Neural cell (in vitro differentiated cells): ENCODE data around the gene KCNJ10. TPM values are rescaled to one million over a fixed set of nuclear protein-coding genes. Genes with fewer than 3 reads are reported as not detected.

Experiments used
- H2AFZ ChIP-seq: fragments of 200-600, 300-800 bp; sonication (generic), shearing (Covaris generic); 2 replicates; pipeline ENCODE4 v1.6.0; 2014; ENCODE audit warnings: low read depth, mild to moderate bottlenecking, antibody characterized with exemption, low read length, moderate library complexity
- H3F3A ChIP-seq: fragments of 200-600 bp; shearing (Covaris generic); 2 replicates; pipeline ENCODE4 v1.6.1; 2016; ENCODE audit warnings: mild to moderate bottlenecking, moderate library complexity, mixed read lengths, antibody characterized with exemption, low read length; ENCODE audit not compliant: insufficient read depth, poor library complexity, severe bottlenecking
- H3K27ac ChIP-seq: fragments of 200-600, 300-800 bp; sonication (generic), shearing (Covaris generic); 2 replicates; pipeline ENCODE4 v1.5.1; 2014; ENCODE audit warnings: mild to moderate bottlenecking, low read length, moderate library complexity
- H3K27me3 ChIP-seq: fragments of 300-800, 200-600 bp; sonication (generic), shearing (Covaris generic); 2 replicates; pipeline ENCODE4 v1.6.0; 2014; ENCODE audit warnings: mild to moderate bottlenecking, low read depth, low read length, moderate library complexity; ENCODE audit not compliant: insufficient read depth
- H3K36me3 ChIP-seq: fragments of 300-800, 200-600 bp; sonication (generic), shearing (Covaris generic); 2 replicates; pipeline ENCODE4 v1.5.1; 2014; ENCODE audit warnings: mild to moderate bottlenecking, antibody characterized with exemption, low read length, moderate library complexity; ENCODE audit not compliant: insufficient read depth
- H3K4me2 ChIP-seq: fragments of 300-800, 200-600 bp; sonication (generic), shearing (Covaris generic); 2 replicates; pipeline ENCODE4 v1.6.0; 2014; ENCODE audit warnings: mild to moderate bottlenecking, low read length
- H3K4me3 ChIP-seq: fragments of 300-800, 200-600 bp; sonication (generic), shearing (Covaris generic); 2 replicates; pipeline ENCODE4 v1.5.1; 2014; ENCODE audit warnings: mild to moderate bottlenecking, low read length, moderate library complexity
- H3K79me2 ChIP-seq: fragments of 200-600 bp; shearing (Covaris generic); replicated peaks from 2 replicates; pipeline ENCODE4 v1.6.0; 2014; ENCODE audit warnings: mild to moderate bottlenecking, low read length, moderate library complexity; ENCODE audit not compliant: insufficient read depth
- H3K9ac ChIP-seq: fragments of 300-800, 200-600 bp; sonication (generic), shearing (Covaris generic); 2 replicates; pipeline ENCODE4 v1.6.1; 2016; ENCODE audit warnings: mild to moderate bottlenecking, low read length, mixed read lengths
- H3K9me2 ChIP-seq: fragments of 200-600 bp; shearing (Covaris generic); 2 replicates; pipeline ENCODE4 v1.6.1; 2016; ENCODE audit warnings: mild to moderate bottlenecking, low read length, mixed read lengths; ENCODE audit not compliant: insufficient read depth
- H3K9me3 ChIP-seq: fragments of 200-600, 300-800 bp; sonication (generic), shearing (Covaris generic); 2 replicates; pipeline ENCODE4 v1.6.1; 2016; ENCODE audit warnings: mild to moderate bottlenecking, mixed run types, low read length, moderate library complexity, mixed read lengths
- H4K20me1 ChIP-seq: fragments of 200-600 bp; shearing (Covaris generic); 2 replicates; pipeline ENCODE4 v1.6.1; 2016; ENCODE audit warnings: mild to moderate bottlenecking, mixed run types; ENCODE audit not compliant: insufficient read depth
- EP300 ChIP-seq: fragments of 450-650 bp; conservative IDR thresholded peaks from 2 replicates; pipeline ENCODE4 v1.6.1; 2014; ENCODE audit warnings: antibody characterized with exemption, mild to moderate bottlenecking, moderate library complexity; ENCODE audit not compliant: poor library complexity, severe bottlenecking
- EZH2 ChIP-seq: fragments of 200-600, 300-800 bp; shearing (Covaris generic), sonication (generic); IDR thresholded peaks from 2 replicates; pipeline ENCODE4 v1.6.1; 2014; ENCODE audit warnings: antibody characterized with exemption, low read length, borderline replicate concordance, mild to moderate bottlenecking; ENCODE audit not compliant: insufficient read depth, poor library complexity, severe bottlenecking
- MXI1 ChIP-seq: fragments of 450-650 bp; conservative IDR thresholded peaks from 2 replicates; pipeline ENCODE4 v1.6.1; 2014; ENCODE audit warnings: antibody characterized with exemption, mild to moderate bottlenecking; ENCODE audit not compliant: poor library complexity, severe bottlenecking
- POLR2AphosphoS5 ChIP-seq: IDR thresholded peaks from 2 replicates; pipeline ENCODE4 v1.6.1; 2012
- RAD21 ChIP-seq: fragments of 450-650 bp; conservative IDR thresholded peaks from 2 replicates; pipeline ENCODE4 v1.6.1; 2014; ENCODE audit warnings: antibody characterized with exemption, mild to moderate bottlenecking, moderate library complexity
- REST ChIP-seq: IDR thresholded peaks from 2 replicates; pipeline ENCODE4 v1.6.1; 2012; ENCODE audit warnings: borderline replicate concordance
- SMC3 ChIP-seq: fragments of 450-650 bp; conservative IDR thresholded peaks from 2 replicates; pipeline ENCODE4 v1.6.1; 2014; ENCODE audit warnings: antibody characterized with exemption, mild to moderate bottlenecking, moderate library complexity; ENCODE audit not compliant: poor library complexity
- TAF1 ChIP-seq: IDR thresholded peaks from 2 replicates; pipeline ENCODE4 v1.6.1; 2012; ENCODE audit warnings: low read depth
- polyA plus RNA-seq: library from polyadenylated mRNA; depleted of rRNA; stranded (reverse); fragments of >200 nt; gene quantifications from 2 replicates; pipeline ENCODE4 v1.2.3, GENCODE V29; 2014
- TF ChIP-seq, protein P1 (sequence below): fragments of 450-650 bp; IDR thresholded peaks from 2 replicates; pipeline ENCODE4 v1.5.1; 2014; ENCODE audit warnings: antibody characterized with exemption, mild to moderate bottlenecking, moderate library complexity; ENCODE audit not compliant: poor library complexity, severe bottlenecking

KCNJ10 gene
- polyA plus RNA-seq, 1 donor from 2014 or later, result not detected

DNA sequence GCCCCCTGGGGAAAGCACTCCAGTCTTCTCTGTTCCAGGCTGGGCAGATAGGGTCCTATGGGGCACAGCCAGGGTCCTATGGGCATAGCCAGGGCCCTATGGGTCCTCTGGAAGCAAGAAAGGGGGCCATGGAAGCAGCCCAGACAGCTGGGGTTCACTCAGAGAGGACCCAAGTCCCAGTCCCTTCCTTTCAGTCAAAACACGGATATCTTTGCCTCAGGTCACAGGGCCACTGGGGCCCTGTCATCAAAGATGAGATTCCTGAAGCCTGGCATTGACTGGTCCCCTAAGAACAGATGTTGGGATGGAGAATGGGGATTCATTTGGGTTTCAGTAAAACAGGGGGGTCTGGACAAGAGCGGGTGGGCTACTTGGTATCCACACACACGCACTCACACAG is 19.9 kb upstream of the KCNJ10 start:
- Histone ChIP-seq H3K4me3 (no peak overlapping the region), H3F3A (no peaks in the 10 kb centered on the region), H3K27ac (no peak overlapping the region), H3K9me2 (no peaks in the 10 kb centered on the region), H3K4me2 (no peak overlapping the region), H3K9me3 (no peaks in the 10 kb centered on the region), H4K20me1 (no peaks in the 10 kb centered on the region), H2AFZ (no peak overlapping the region), H3K36me3 (no peaks in the 10 kb centered on the region), H3K9ac (no peak overlapping the region), H3K27me3 (no peaks in the 10 kb centered on the region), H3K79me2 (no peaks in the 10 kb centered on the region)
- no peak for TF ChIP-seq RAD21
- no peak for TF ChIP-seq TAF1
- TF ChIP-seq REST, result no peak
- TF ChIP-seq SMC3, result no peak
- no peak for TF ChIP-seq MXI1

- Histone ChIP-seq H3K27me3 (peaks cover 7% of the 10 kb centered on the region), H2AFZ (no peak overlapping the region), H3K36me3 (no peaks in the 10 kb centered on the region), H3K27ac (no peak overlapping the region), H3K9me2 (no peaks in the 10 kb centered on the region), H3K9me3 (no peaks in the 10 kb centered on the region), H4K20me1 (no peaks in the 10 kb centered on the region), H3K4me2 (no peak overlapping the region), H3K9ac (no peak overlapping the region), H3K4me3 (no peak overlapping the region), H3F3A (no peaks in the 10 kb centered on the region), H3K79me2 (no peaks in the 10 kb centered on the region)
- TF ChIP-seq RAD21 (no peak), POLR2AphosphoS5 (no peak), REST (no peak), SMC3 (no peak), EZH2 (no peak), EP300 (no peak), TAF1 (no peak), MXI1 (no peak)
- TF ChIP-seq, protein P1, sequence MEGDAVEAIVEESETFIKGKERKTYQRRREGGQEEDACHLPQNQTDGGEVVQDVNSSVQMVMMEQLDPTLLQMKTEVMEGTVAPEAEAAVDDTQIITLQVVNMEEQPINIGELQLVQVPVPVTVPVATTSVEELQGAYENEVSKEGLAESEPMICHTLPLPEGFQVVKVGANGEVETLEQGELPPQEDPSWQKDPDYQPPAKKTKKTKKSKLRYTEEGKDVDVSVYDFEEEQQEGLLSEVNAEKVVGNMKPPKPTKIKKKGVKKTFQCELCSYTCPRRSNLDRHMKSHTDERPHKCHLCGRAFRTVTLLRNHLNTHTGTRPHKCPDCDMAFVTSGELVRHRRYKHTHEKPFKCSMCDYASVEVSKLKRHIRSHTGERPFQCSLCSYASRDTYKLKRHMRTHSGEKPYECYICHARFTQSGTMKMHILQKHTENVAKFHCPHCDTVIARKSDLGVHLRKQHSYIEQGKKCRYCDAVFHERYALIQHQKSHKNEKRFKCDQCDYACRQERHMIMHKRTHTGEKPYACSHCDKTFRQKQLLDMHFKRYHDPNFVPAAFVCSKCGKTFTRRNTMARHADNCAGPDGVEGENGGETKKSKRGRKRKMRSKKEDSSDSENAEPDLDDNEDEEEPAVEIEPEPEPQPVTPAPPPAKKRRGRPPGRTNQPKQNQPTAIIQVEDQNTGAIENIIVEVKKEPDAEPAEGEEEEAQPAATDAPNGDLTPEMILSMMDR, result no peak
Measured at GRCh38 chr1:160087118-160087662, 17.2 kb upstream of the KCNJ10 start.
